GM12878 (cell line): ENCODE measurements around the gene ATAD2B.

Experiments used
- ATF7 ChIP-seq: fragments of 450-650 bp; IDR thresholded peaks from 2 replicates; pipeline ENCODE4 v1.6.1; 2016; ENCODE audit warnings: low read depth, mild to moderate bottlenecking
- BACH1 ChIP-seq: fragments of 450-650 bp; IDR thresholded peaks from 2 replicates; pipeline ENCODE4 v1.6.1; 2017; ENCODE audit warnings: mild to moderate bottlenecking, borderline replicate concordance
- BCL11A ChIP-seq: IDR thresholded peaks from 2 replicates; pipeline ENCODE4 v1.6.1; 2011; ENCODE audit warnings: low read depth, low read length
- CBX3 ChIP-seq: fragments of 200-600 bp; sonication (generic); IDR thresholded peaks from 2 replicates; pipeline ENCODE4 v1.6.1; 2016; ENCODE audit warnings: low read depth, borderline replicate concordance
- CTCF ChIP-seq, 3 experiments: IDR thresholded peaks in 2 of 3; conservative IDR thresholded peaks in 1 of 3; 2 replicates each; pipeline ENCODE4 v1.5.1; 2011; ENCODE audit warnings: low read depth in 3 of 3, low read length in 3 of 3, mild to moderate bottlenecking in 3 of 3, control low read depth in 2 of 3, moderate library complexity in 2 of 3, inconsistent platforms in 1 of 3, mixed read lengths in 1 of 3; ENCODE audit not compliant: control insufficient read depth in 2 of 3, insufficient read depth in 1 of 3; ENCODE audit errors: extremely low read depth in 1 of 3
- EZH2 ChIP-seq: IDR thresholded peaks from 2 replicates; pipeline ENCODE4 v1.6.1; 2012; ENCODE audit warnings: low read depth, mild to moderate bottlenecking, control low read depth, inconsistent platforms, low read length, borderline replicate concordance; ENCODE audit not compliant: control insufficient read depth
- HCFC1 ChIP-seq: fragments of 150-350 bp; IDR thresholded peaks from 2 replicates; pipeline ENCODE4 v1.6.1; 2014; ENCODE audit warnings: low read length
- PML ChIP-seq: IDR thresholded peaks from 2 replicates; pipeline ENCODE4 v1.6.1; 2012; ENCODE audit warnings: low read length, inconsistent platforms
- TF ChIP-seq, protein P1 (sequence below): fragments of 450-650 bp; IDR thresholded peaks from 2 replicates; pipeline ENCODE4 v1.6.1; 2017; ENCODE audit warnings: borderline replicate concordance

DNA sequence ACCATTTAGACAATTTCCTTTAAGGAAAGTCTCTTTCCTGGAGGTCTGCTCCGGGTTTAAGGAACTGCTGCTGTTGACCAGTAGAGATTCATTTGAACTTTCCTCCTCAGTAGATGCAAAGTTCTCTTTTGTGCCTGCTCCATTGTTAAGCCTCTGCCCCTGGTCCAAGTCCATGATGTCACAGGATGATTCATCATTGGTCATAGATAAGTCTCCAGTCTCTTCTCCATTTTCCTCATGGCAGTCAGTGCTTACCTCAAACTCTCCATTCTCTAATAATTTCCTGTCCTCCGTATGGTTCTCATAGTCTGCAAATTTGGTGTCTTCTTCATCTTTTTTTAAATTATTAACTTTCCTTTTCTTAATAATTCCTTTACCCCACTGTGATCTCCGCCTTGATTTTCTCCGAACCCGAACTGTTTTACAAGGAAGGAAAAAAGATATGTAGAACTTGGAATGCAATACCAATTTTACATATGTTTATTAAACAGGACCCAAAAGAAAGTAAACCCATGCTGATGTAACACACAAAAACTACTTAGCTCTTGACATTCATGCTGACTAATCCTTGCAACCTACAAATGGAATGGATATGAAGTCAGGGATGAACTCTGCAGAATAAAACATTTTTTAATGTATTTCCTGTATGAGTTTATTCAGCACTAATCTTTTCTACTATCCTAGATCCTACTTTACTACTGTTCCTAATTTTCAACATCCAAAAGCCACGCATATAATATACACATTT is 169.1 kb downstream of the ATAD2B start:
- TF ChIP-seq ATF7 (no peak), BCL11A (no peak), EZH2 (no peak), CBX3 (no peak), CTCF (IDR thresholded peaks at IDR 0.05 in 2 of 3, conservative IDR thresholded peaks at IDR 0.05 in 1 of 3; ENCODE audit: control insufficient read depth in 2 of 3, extremely low read depth in 1 of 3, insufficient read depth in 1 of 3, low read depth in 3 of 3, low read length in 3 of 3) (no peak), HCFC1 (no peak), PML (no peak), BACH1 (no peak)
- TF ChIP-seq, protein P1, sequence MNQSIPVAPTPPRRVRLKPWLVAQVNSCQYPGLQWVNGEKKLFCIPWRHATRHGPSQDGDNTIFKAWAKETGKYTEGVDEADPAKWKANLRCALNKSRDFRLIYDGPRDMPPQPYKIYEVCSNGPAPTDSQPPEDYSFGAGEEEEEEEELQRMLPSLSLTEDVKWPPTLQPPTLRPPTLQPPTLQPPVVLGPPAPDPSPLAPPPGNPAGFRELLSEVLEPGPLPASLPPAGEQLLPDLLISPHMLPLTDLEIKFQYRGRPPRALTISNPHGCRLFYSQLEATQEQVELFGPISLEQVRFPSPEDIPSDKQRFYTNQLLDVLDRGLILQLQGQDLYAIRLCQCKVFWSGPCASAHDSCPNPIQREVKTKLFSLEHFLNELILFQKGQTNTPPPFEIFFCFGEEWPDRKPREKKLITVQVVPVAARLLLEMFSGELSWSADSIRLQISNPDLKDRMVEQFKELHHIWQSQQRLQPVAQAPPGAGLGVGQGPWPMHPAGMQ: no peak
